Peyer's patch (tissue), 4 donors: ENCODE measurements around the gene CCDC167.

Experiments
- POLR2A ChIP-seq, 2 donors: fragments of 450-650 bp; IDR thresholded peaks; one replicate each; pipeline ENCODE4 v1.5.1; 2017; ENCODE audit warnings: antibody characterized with exemption in 2 of 2, mild to moderate bottlenecking in 2 of 2, moderate library complexity in 2 of 2
- TF ChIP-seq, protein P1 (sequence below), 6 experiments: fragments of 450-650 bp in 4 of 6; fragments of 200-600 bp in 2 of 6; sonication (generic) in 1 of 6; IDR thresholded peaks; one replicate each; pipeline ENCODE4 v1.5.1; 2017 to 2019; ENCODE audit warnings: antibody characterized with exemption in 6 of 6, mild to moderate bottlenecking in 3 of 6, moderate library complexity in 1 of 6

DNA sequence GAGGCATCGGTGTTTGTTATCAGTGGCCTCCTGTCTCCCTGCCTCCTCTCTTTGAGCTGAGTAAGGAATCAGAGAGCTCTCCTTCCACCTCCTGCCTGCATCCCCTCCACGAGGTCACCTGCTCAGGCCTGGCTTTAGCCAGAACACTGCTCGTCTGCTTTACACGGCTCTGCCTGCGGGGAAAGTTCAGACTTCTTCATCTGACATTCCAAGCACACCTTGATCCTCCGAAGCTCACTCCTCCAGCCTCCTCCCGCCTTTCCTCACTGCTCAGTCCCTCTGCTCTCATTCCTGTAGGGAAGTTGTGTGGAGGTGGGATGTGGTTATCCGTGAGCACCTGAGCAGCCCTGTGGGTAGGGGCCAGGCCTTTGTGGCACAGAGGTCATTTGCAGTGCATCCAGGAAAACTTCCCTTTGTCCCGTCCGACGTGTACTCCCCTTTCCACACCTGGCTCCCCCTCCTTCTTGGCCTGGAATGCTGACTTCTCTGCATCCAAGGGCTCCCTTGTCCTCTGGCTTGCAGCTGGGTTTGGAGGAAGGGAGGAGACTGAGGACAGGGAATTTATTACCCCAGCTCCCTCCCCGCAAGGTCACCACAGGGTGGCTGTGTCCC, 12.8 kb upstream of the CCDC167 start:
- TF ChIP-seq POLR2A (IDR thresholded peaks at IDR 0.05) = no peak
- TF ChIP-seq, protein P1, sequence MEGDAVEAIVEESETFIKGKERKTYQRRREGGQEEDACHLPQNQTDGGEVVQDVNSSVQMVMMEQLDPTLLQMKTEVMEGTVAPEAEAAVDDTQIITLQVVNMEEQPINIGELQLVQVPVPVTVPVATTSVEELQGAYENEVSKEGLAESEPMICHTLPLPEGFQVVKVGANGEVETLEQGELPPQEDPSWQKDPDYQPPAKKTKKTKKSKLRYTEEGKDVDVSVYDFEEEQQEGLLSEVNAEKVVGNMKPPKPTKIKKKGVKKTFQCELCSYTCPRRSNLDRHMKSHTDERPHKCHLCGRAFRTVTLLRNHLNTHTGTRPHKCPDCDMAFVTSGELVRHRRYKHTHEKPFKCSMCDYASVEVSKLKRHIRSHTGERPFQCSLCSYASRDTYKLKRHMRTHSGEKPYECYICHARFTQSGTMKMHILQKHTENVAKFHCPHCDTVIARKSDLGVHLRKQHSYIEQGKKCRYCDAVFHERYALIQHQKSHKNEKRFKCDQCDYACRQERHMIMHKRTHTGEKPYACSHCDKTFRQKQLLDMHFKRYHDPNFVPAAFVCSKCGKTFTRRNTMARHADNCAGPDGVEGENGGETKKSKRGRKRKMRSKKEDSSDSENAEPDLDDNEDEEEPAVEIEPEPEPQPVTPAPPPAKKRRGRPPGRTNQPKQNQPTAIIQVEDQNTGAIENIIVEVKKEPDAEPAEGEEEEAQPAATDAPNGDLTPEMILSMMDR (IDR thresholded peaks at IDR 0.05) = no peak
